OCI-LY1 (cell line): ENCODE measurements around the gene RNU6-9.

Source experiments
- H2AFZ ChIP-seq: fragments of 200-600 bp; sonication (generic), shearing (Covaris generic); 2 replicates; pipeline ENCODE4 v1.6.0; 2014; ENCODE audit warnings: antibody characterized with exemption, mild to moderate bottlenecking, low read length
- H3F3A ChIP-seq: fragments of 200-600 bp; sonication (generic), shearing (Covaris generic); 2 replicates; pipeline ENCODE4 v1.6.0; 2014; ENCODE audit warnings: mild to moderate bottlenecking, antibody characterized with exemption, low read length, moderate library complexity; ENCODE audit not compliant: insufficient read depth
- H3K27ac ChIP-seq: fragments of 200-600 bp; sonication (generic); 2 replicates; pipeline ENCODE4 v1.5.1; 2014; ENCODE audit warnings: low read length, mixed run types, mild to moderate bottlenecking, low read depth; ENCODE audit not compliant: poor library complexity, severe bottlenecking
- H3K27me3 ChIP-seq: fragments of 200-600 bp; sonication (generic); 2 replicates; pipeline ENCODE4 v1.6.0; 2014; ENCODE audit warnings: antibody characterized with exemption, mild to moderate bottlenecking, low read length, moderate library complexity; ENCODE audit not compliant: insufficient read depth
- H3K36me3 ChIP-seq: fragments of 200-600 bp; sonication (generic); 2 replicates; pipeline ENCODE4 v1.6.1; 2014; ENCODE audit warnings: mild to moderate bottlenecking, antibody characterized with exemption, low read length, moderate library complexity, mixed read lengths; ENCODE audit not compliant: insufficient read depth
- H3K4me1 ChIP-seq: fragments of 200-600 bp; sonication (generic); 2 replicates; pipeline ENCODE4 v1.5.1; 2014; ENCODE audit warnings: mild to moderate bottlenecking, low read length, moderate library complexity; ENCODE audit not compliant: insufficient read depth, severe bottlenecking
- H3K4me2 ChIP-seq: fragments of 200-600 bp; sonication (generic), shearing (Covaris generic); 2 replicates; pipeline ENCODE4 v1.6.1; 2014; ENCODE audit warnings: low read length
- H3K4me3 ChIP-seq: fragments of 200-600 bp; sonication (generic); 2 replicates; pipeline ENCODE4 v1.5.1; 2014; ENCODE audit warnings: low read length, low read depth, mild to moderate bottlenecking, mixed read lengths; ENCODE audit not compliant: poor library complexity, severe bottlenecking
- H3K79me2 ChIP-seq: fragments of 200-600 bp; shearing (Covaris generic); 2 replicates; pipeline ENCODE4 v1.6.1; 2016; ENCODE audit warnings: mixed run types, low read length, mixed read lengths; ENCODE audit not compliant: insufficient read depth
- H3K9ac ChIP-seq: fragments of 200-600 bp; sonication (generic), shearing (Covaris generic); 2 replicates; pipeline ENCODE4 v1.6.1; 2014; ENCODE audit warnings: mild to moderate bottlenecking, low read length, mixed read lengths
- H3K9me2 ChIP-seq: fragments of 200-600 bp; sonication (generic), shearing (Covaris generic); 2 replicates; pipeline ENCODE4 v1.6.1; 2014; ENCODE audit warnings: low read depth, mild to moderate bottlenecking, low read length, mixed read lengths
- H3K9me3 ChIP-seq: fragments of 200-600 bp; shearing (Covaris generic); 2 replicates; pipeline ENCODE4 v1.6.1; 2014; ENCODE audit warnings: low read length, mixed read lengths
- H4K20me1 ChIP-seq: fragments of 200-600 bp; sonication (generic), shearing (Covaris generic); 2 replicates; pipeline ENCODE4 v1.6.0; 2016; ENCODE audit warnings: mild to moderate bottlenecking, low read length; ENCODE audit not compliant: insufficient read depth
- EZH2 ChIP-seq: fragments of 200-600 bp; sonication (generic), shearing (Covaris generic); IDR thresholded peaks from 2 replicates; pipeline ENCODE4 v1.8.0; 2017; ENCODE audit warnings: borderline replicate concordance, mixed run types, mild to moderate bottlenecking, antibody characterized with exemption, low read length, moderate library complexity, mixed read lengths
- TF ChIP-seq, protein P1 (sequence below): fragments of 200-600 bp; sonication (generic), shearing (Covaris generic); IDR thresholded peaks from 2 replicates; pipeline ENCODE4 v1.5.1; 2017; ENCODE audit warnings: mild to moderate bottlenecking, antibody characterized with exemption, low read length, moderate library complexity, mixed read lengths

RNU6-9 gene

DNA sequence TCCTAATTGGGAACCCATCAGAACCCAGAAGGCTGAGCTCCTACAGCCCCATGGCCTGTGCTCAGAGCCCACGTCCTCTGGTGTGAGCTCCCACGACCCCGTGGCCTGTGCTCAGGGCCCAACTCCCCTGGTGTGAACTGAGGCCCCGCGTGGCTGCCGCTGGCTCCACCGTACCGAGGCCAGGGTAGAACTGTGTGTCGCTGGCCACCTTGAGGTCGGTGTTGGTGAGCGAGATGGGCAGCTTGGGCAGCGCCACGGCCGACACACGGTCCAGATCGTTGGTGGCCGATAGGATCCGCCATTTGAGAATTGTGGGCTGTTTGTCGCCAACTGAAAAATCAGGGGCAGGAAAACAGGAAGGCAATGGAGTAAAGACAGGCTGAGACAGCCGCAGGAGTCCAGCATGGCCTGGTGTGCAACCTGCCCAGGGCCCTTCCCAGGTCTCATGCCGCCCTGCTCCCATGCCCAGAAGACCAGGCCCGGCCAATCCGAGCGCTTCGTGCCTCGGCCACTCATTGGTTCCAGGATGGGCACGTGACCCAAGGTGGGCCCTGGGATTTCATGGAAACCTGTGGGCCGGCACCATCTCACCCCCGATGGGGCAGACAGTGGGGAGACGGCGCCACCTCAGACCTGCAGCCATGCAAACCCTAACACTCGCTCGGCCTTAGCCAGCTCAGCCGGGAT, 11.8 kb upstream of the RNU6-9 start:
- H3K27me3 ChIP-seq, result no peaks in the 10 kb centered on the region
- H3K27ac ChIP-seq, result no peak overlapping the region
- no peaks in the 10 kb centered on the region for H3K4me1 ChIP-seq
- H3K9me2 ChIP-seq, result no peaks in the 10 kb centered on the region
- H3F3A ChIP-seq, result no peaks in the 10 kb centered on the region
- H2AFZ ChIP-seq, result no peak overlapping the region
- TF ChIP-seq, protein P1, sequence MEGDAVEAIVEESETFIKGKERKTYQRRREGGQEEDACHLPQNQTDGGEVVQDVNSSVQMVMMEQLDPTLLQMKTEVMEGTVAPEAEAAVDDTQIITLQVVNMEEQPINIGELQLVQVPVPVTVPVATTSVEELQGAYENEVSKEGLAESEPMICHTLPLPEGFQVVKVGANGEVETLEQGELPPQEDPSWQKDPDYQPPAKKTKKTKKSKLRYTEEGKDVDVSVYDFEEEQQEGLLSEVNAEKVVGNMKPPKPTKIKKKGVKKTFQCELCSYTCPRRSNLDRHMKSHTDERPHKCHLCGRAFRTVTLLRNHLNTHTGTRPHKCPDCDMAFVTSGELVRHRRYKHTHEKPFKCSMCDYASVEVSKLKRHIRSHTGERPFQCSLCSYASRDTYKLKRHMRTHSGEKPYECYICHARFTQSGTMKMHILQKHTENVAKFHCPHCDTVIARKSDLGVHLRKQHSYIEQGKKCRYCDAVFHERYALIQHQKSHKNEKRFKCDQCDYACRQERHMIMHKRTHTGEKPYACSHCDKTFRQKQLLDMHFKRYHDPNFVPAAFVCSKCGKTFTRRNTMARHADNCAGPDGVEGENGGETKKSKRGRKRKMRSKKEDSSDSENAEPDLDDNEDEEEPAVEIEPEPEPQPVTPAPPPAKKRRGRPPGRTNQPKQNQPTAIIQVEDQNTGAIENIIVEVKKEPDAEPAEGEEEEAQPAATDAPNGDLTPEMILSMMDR, result no peak
- TF ChIP-seq EZH2, result no peak
- H3K9me3 ChIP-seq, result no peaks in the 10 kb centered on the region
- no peaks in the 10 kb centered on the region for H3K79me2 ChIP-seq
- no peak overlapping the region for H3K4me2 ChIP-seq
- no peaks in the 10 kb centered on the region for H4K20me1 ChIP-seq
- peaks cover 45% of the 10 kb centered on the region for H3K36me3 ChIP-seq
- H3K4me3 ChIP-seq, result no peak overlapping the region
- H3K9ac ChIP-seq, result no peak overlapping the region

DNA sequence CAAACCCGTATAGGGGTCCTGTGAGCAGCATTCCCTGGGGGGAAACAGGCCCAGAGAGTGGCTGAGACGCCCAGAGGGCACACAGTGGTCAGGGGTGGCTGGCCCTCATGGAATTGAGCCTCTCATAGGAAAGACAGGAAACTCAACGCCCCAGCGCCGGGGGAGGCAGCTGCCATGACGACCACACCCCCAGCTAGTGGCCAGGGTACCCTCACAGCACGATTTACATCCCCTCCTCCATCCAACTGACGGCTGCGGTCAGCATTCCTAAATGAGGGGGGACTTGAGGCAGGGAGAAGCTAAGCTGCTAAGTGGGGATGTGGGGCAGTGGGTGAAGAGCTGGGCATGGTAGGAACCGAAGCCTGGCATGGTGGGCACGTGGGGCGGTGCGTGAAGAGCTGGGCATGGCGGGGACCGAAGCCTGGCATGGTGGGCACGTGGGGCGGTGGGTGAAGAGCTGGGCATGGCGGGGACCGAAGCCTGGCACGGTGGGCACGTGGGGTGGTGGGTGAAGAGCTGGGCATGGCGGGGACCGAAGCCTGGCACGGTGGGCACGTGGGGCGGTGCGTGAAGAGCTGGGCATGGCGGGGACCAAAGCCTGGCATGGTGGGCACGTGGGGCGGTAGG, 10.3 kb upstream of the RNU6-9 start:
- H3K27ac ChIP-seq, result no peak overlapping the region
- no peak overlapping the region for H2AFZ ChIP-seq
- no peak overlapping the region for H3K4me2 ChIP-seq
- H3F3A ChIP-seq, result no peaks in the 10 kb centered on the region
- H3K9ac ChIP-seq, result no peak overlapping the region
- no peaks in the 10 kb centered on the region for H3K79me2 ChIP-seq
- no peaks in the 10 kb centered on the region for H3K9me2 ChIP-seq
- H3K27me3 ChIP-seq, result no peaks in the 10 kb centered on the region
- no peaks in the 10 kb centered on the region for H3K9me3 ChIP-seq
- H3K36me3 ChIP-seq, result peaks cover 48% of the 10 kb centered on the region
- peaks cover under 1% of the 10 kb centered on the region for H3K4me1 ChIP-seq
- TF ChIP-seq, protein P1, result no peak
- no peak for TF ChIP-seq EZH2
- H4K20me1 ChIP-seq, result no peaks in the 10 kb centered on the region
- no peak overlapping the region for H3K4me3 ChIP-seq

DNA sequence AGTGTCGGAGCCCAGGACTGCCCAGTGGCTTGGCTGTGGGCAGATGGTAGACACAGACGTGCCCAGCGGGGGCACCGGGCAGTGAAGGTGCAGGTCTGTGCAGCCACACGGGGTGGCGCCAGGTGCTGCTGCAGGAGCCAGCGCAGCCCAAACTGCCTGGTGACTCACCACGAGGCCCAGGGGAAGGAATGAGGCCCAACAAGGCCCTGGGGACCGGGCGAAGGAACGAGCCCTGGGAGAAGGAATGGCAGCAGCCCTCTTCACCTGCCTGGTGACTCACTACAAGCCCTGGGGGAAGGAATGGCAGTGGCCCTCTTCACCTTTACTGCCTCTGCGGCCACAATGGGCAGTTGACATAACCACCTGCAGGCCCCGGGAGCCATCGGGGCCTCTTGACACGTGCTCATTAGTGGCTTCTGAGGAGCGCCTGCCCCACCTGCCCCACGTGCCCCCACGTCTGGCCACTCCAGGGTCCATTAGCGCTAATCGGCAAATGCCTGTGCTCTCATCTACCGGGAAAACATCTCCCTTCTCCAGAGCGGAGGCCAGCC, 9.5 kb upstream of the RNU6-9 start:
- H2AFZ ChIP-seq, result no peak overlapping the region
- no peak overlapping the region for H3K4me3 ChIP-seq
- TF ChIP-seq, protein P1, result no peak
- TF ChIP-seq EZH2, result no peak
- peaks cover 8% of the 10 kb centered on the region for H3K4me1 ChIP-seq
- no peaks in the 10 kb centered on the region for H3K79me2 ChIP-seq
- peaks cover 48% of the 10 kb centered on the region for H3K36me3 ChIP-seq
- H3K9me2 ChIP-seq, result no peaks in the 10 kb centered on the region
- no peaks in the 10 kb centered on the region for H3K9me3 ChIP-seq
- no peak overlapping the region for H3K9ac ChIP-seq
- H3F3A ChIP-seq, result no peaks in the 10 kb centered on the region
- H3K4me2 ChIP-seq, result no peak overlapping the region
- H4K20me1 ChIP-seq, result no peaks in the 10 kb centered on the region
- no peaks in the 10 kb centered on the region for H3K27me3 ChIP-seq
- H3K27ac ChIP-seq, result no peak overlapping the region
